HEK293 (cell line): ENCODE results near the gene CAMK2N1.

Experiments used
- CTCF ChIA-PET: fragments of 350-600 bp; formaldehyde crosslinking; extraction: SDS; loops from one replicate; lab custom pipeline; 2021; ENCODE audit warnings: antibody characterized with exemption; lab: Yijun Ruan, JAX
- POLR2A ChIA-PET: fragments of 300-600 bp; formaldehyde crosslinking; extraction: SDS; loops from one replicate; lab custom pipeline; 2020; ENCODE audit warnings: antibody characterized with exemption, inconsistent platforms; lab: Yijun Ruan, JAX
- H3K27ac ChIP-seq: fragments of 200-500 bp; sonication (Bioruptor generic); 2 replicates; pipeline ENCODE4 v1.5.1; 2014; ENCODE audit warnings: low read depth, low read length, control low read depth, inconsistent platforms; ENCODE audit errors: extremely low read depth
- H3K36me3 ChIP-seq, 2 experiments: fragments of 200-500 bp in 1 of 2; sonication (Bioruptor generic) in 1 of 2; 1 replicate in 1 of 2; 2 replicates in 1 of 2; pipeline ENCODE4 v1.5.1; 2014 to 2017; ENCODE audit warnings: inconsistent platforms in 2 of 2, low read length in 2 of 2; ENCODE audit not compliant: control insufficient read depth in 2 of 2, insufficient read depth in 1 of 2
- H3K4me1 ChIP-seq: fragments of 200-500 bp; sonication (Bioruptor generic); 2 replicates; pipeline ENCODE4 v1.5.1; 2014; ENCODE audit warnings: mild to moderate bottlenecking, low read length, inconsistent platforms; ENCODE audit not compliant: control insufficient read depth, insufficient read depth
- H3K4me3 ChIP-seq: 2 replicates; pipeline ENCODE4 v1.5.1; 2011; ENCODE audit warnings: low read depth, mild to moderate bottlenecking, control low read depth, low read length, moderate library complexity
- H3K9me3 ChIP-seq: fragments of 200-500 bp; sonication (Bioruptor generic); 2 replicates; pipeline ENCODE4 v1.5.1; 2014; ENCODE audit warnings: low read depth, low read length, inconsistent platforms; ENCODE audit not compliant: control insufficient read depth, insufficient read depth
- ATF2 ChIP-seq: fragments of 450-650 bp; formaldehyde crosslinking; IDR thresholded peaks from 2 replicates; pipeline ENCODE4 v1.5.1; 2016; ENCODE audit warnings: missing biosample characterization, missing genetic modification characterization, low read depth
- BCL11A ChIP-seq: fragments of 450-650 bp; formaldehyde crosslinking; IDR thresholded peaks from 2 replicates; pipeline ENCODE4 v1.5.1; 2016; ENCODE audit warnings: low read depth, missing biosample characterization, missing genetic modification characterization
- PRDM6 ChIP-seq: fragments of 450-650 bp; formaldehyde crosslinking; IDR thresholded peaks from 2 replicates; pipeline ENCODE4 v1.5.1; 2017; ENCODE audit warnings: missing biosample characterization, missing genetic modification characterization
- SP7 ChIP-seq: fragments of 450-650 bp; formaldehyde crosslinking; IDR thresholded peaks from 2 replicates; pipeline ENCODE4 v1.5.1; 2016; ENCODE audit warnings: missing biosample characterization, missing genetic modification characterization
- ZBTB20 ChIP-seq: fragments of 450-650 bp; formaldehyde crosslinking; IDR thresholded peaks from 2 replicates; pipeline ENCODE4 v1.5.1; 2016; ENCODE audit warnings: missing biosample characterization, missing genetic modification characterization
- ZNF138 ChIP-seq: fragments of 450-650 bp; formaldehyde crosslinking; IDR thresholded peaks from 2 replicates; pipeline ENCODE4 v1.5.1; 2016; ENCODE audit warnings: missing biosample characterization, missing genetic modification characterization, borderline replicate concordance
- ZNF2 ChIP-seq: fragments of 450-650 bp; formaldehyde crosslinking; IDR thresholded peaks from 2 replicates; pipeline ENCODE4 v1.5.1; 2016; ENCODE audit warnings: missing biosample characterization, missing genetic modification characterization
- ZNF26 ChIP-seq: fragments of 450-650 bp; formaldehyde crosslinking; IDR thresholded peaks from 2 replicates; pipeline ENCODE4 v1.5.1; 2016; ENCODE audit warnings: missing biosample characterization, missing genetic modification characterization
- ZNF335 ChIP-seq: fragments of 450-650 bp; formaldehyde crosslinking; conservative IDR thresholded peaks from 2 replicates; pipeline ENCODE4 v1.5.1; 2016; ENCODE audit warnings: missing biosample characterization, missing genetic modification characterization
- ZNF548 ChIP-seq: fragments of 450-650 bp; formaldehyde crosslinking; IDR thresholded peaks from 2 replicates; pipeline ENCODE4 v1.5.1; 2016; ENCODE audit warnings: missing biosample characterization, missing genetic modification characterization
- ZNF571 ChIP-seq: fragments of 450-650 bp; formaldehyde crosslinking; IDR thresholded peaks from 2 replicates; pipeline ENCODE4 v1.5.0; 2017; ENCODE audit warnings: missing biosample characterization, missing genetic modification characterization
- ZNF654 ChIP-seq: fragments of 450-650 bp; formaldehyde crosslinking; IDR thresholded peaks from 2 replicates; pipeline ENCODE4 v1.5.1; 2016; ENCODE audit warnings: low read depth, missing biosample characterization, missing genetic modification characterization
- ZNF658 ChIP-seq: fragments of 450-650 bp; formaldehyde crosslinking; IDR thresholded peaks from 2 replicates; pipeline ENCODE4; 2016; ENCODE audit warnings: missing biosample characterization, missing genetic modification characterization
- ZNF777 ChIP-seq: fragments of 450-650 bp; formaldehyde crosslinking; IDR thresholded peaks from 2 replicates; pipeline ENCODE4 v1.5.1; 2017; ENCODE audit warnings: missing biosample characterization, missing genetic modification characterization, borderline replicate concordance
- ZSCAN30 ChIP-seq: fragments of 450-650 bp; IDR thresholded peaks from 2 replicates; pipeline ENCODE4 v1.5.1; 2018; ENCODE audit warnings: missing biosample characterization, mild to moderate bottlenecking, missing genetic modification characterization, moderate library complexity
- TF ChIP-seq, protein P1 (sequence below): fragments of 450-650 bp; formaldehyde crosslinking; IDR thresholded peaks from 2 replicates; pipeline ENCODE4 v1.5.1; 2017; ENCODE audit warnings: missing biosample characterization, missing genetic modification characterization
- TF ChIP-seq, protein P2 (sequence below): fragments of 450-650 bp; formaldehyde crosslinking; IDR thresholded peaks from 2 replicates; pipeline ENCODE4 v1.5.1; 2017; ENCODE audit warnings: missing biosample characterization, missing genetic modification characterization

The CAMK2N1 gene

GRCh38 chr1:20528221-20528620 is 42.2 kb upstream of the CAMK2N1 start:
- ChIA-PET CTCF (interaction anchor here (0.6 to 1.0 kb wide), 2 partner anchors 22 to 316 kb away, joined by 3 read pairs; no protein-coding TSS in a partner anchor), POLR2A (no interaction called here)
- Histone ChIP-seq H3K36me3 (no peaks in the 10 kb centered on the region), H3K4me1 (no peaks in the 10 kb centered on the region), H3K4me3 (no peak overlapping the region), H3K27ac (no peak overlapping the region), H3K9me3 (no peaks in the 10 kb centered on the region)
- TF ChIP-seq ZNF335 (tag by site-specific recombination) (no peak), SP7 (tag by site-specific recombination) (no peak), ATF2 (tag by site-specific recombination) (no peak), PRDM6 (no peak), ZBTB20 (tag by site-specific recombination) (no peak)
- TF ChIP-seq, protein P1, sequence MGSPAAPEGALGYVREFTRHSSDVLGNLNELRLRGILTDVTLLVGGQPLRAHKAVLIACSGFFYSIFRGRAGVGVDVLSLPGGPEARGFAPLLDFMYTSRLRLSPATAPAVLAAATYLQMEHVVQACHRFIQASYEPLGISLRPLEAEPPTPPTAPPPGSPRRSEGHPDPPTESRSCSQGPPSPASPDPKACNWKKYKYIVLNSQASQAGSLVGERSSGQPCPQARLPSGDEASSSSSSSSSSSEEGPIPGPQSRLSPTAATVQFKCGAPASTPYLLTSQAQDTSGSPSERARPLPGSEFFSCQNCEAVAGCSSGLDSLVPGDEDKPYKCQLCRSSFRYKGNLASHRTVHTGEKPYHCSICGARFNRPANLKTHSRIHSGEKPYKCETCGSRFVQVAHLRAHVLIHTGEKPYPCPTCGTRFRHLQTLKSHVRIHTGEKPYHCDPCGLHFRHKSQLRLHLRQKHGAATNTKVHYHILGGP (tag by site-specific recombination), result no peak

- Histone ChIP-seq H3K9me3 (no peaks in the 10 kb centered on the region), H3K4me3 (no peak overlapping the region), H3K36me3 (no peaks in the 10 kb centered on the region), H3K4me1 (no peaks in the 10 kb centered on the region), H3K27ac (no peak overlapping the region)
- no peak for TF ChIP-seq BCL11A (tag by site-specific recombination)
- TF ChIP-seq ZSCAN30 (tag by site-specific recombination), result no peak
- no peak for TF ChIP-seq ZNF138 (tag by site-specific recombination)
- peak; percentile 70; the same call in 1 of the 2 replicates for TF ChIP-seq ATF2 (tag by site-specific recombination)
- ChIA-PET POLR2A (interaction anchor here (0.7 kb wide), 1 partner anchor 26 kb away, joined by 3 read pairs; the partner anchor contains the start of gene FAM43B), CTCF (interaction anchor here (0.6 to 1.5 kb wide), 6 partner anchors 32 to 607 kb away, joined by 3 to 7 read pairs (median 4); partner anchors contain the start of gene PINK1)
Observed at GRCh38 chr1:20526267-20526666, 40.3 kb upstream of the CAMK2N1 start.

DNA sequence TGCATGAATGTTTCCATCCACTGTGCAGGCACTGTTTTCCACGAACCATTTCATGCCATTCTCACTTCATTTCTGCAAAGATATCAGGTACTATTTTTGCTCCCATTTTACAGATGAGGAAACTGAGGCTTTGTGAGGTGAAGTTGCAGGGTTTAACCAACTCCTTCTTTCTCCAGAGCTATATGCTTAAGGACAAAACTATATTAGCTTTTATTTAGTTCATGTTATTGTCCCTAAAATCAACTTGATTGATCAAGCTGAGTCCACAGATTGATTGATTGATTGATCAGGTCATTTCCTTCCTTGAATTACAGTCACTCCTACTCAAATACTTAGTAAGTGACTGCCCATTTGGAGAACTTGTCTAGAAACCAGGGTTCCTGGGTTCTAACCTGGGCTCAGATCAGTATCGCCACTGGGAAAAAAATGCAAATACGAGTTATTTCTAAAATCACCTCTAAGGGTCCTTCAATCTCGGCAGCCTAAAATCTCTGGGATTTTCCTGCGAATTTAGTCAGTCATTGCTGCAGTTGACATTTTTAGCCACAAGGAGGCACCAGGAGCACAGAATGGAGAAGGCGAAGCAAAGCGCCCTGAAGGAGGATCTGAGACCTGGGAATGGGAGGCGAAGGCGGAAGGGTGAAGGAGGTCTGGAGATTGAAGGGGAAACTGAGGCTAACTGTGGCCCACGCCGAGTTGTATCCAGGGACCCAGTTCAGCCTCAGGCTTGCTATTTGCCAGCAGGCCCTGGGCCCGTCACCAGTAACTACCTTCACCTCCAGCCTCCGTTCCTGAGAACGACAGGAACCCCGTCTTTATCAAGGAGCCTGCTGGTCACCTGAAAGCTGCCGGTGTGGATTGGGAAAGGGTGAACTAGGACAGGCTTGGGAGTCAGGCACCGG is 36.2 kb upstream of the CAMK2N1 start:
- H3K36me3 ChIP-seq, result no peaks in the 10 kb centered on the region
- no peaks in the 10 kb centered on the region for H3K9me3 ChIP-seq
- no peak overlapping the region for H3K4me3 ChIP-seq
- ChIA-PET POLR2A (no interaction called here), CTCF (interaction anchor here (0.6 to 4.4 kb wide), 17 partner anchors 50 to 310 kb away, joined by 3 to 36 read pairs (median 4); partner anchors contain the start of gene PINK1)
- H3K4me1 ChIP-seq, result no peaks in the 10 kb centered on the region
- H3K27ac ChIP-seq, result no peak overlapping the region
- TF ChIP-seq ZNF658 (tag by site-specific recombination) (no peak), ZNF548 (tag by site-specific recombination) (no peak), ZNF777 (tag by site-specific recombination) (no peak), ZNF571 (no peak), ZNF26 (no peak), ZNF654 (tag by site-specific recombination) (peak; percentile 96), ZNF2 (tag by site-specific recombination) (no peak)
- TF ChIP-seq, protein P2, sequence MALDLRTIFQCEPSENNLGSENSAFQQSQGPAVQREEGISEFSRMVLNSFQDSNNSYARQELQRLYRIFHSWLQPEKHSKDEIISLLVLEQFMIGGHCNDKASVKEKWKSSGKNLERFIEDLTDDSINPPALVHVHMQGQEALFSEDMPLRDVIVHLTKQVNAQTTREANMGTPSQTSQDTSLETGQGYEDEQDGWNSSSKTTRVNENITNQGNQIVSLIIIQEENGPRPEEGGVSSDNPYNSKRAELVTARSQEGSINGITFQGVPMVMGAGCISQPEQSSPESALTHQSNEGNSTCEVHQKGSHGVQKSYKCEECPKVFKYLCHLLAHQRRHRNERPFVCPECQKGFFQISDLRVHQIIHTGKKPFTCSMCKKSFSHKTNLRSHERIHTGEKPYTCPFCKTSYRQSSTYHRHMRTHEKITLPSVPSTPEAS, result no peak
- TF ChIP-seq, protein P1 (tag by site-specific recombination), result no peak
